ENCODE results near the gene OVAAL.

The OVAAL gene

DNA sequence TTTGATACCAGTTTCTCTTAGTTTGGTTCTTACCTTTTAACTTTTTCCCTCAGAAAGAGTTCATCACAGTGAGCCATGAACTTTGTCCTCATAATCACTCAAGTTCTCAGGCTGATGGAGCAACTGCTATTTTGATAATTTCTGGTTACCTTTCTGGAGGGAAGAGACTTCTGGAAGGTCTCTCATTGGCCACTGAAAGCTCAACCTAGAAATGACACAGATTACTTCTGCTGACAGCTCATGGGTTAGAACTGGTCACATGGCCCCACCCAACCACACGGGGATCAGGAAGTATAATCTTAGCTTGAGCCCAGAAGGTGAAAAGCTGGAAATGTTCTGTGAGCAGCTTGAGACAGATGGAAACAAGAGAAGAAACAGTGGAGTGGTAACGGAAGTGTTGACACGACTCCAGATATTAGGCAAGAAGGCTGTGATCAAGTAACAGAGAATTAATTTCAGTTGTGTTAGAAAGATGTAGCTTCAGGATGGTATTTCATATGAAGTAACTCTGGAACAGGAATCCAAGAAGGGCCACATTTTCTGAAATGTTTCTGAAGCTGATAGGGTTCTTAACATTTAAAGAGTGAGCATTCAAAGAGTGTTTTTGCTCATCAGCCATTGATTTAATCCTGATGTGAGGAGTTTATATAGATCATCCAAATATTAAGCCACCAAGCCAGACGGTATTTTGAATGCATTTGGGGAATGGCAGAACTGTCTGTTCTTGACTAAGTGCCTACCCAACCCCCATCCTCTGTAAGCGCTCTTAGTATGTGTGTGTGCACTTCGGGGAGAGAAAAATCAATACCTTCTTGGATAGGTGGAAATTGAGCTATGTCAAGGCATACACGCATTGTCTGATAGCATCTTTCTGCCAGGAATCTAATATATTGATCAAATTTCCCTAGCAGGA lies 51.1 kb downstream of the OVAAL start:
- no peak for DNase-seq

GRCh38 chr1:180610556-180611015 lies 51.8 kb downstream of the OVAAL start:
- DNase-seq = no peak

DNA sequence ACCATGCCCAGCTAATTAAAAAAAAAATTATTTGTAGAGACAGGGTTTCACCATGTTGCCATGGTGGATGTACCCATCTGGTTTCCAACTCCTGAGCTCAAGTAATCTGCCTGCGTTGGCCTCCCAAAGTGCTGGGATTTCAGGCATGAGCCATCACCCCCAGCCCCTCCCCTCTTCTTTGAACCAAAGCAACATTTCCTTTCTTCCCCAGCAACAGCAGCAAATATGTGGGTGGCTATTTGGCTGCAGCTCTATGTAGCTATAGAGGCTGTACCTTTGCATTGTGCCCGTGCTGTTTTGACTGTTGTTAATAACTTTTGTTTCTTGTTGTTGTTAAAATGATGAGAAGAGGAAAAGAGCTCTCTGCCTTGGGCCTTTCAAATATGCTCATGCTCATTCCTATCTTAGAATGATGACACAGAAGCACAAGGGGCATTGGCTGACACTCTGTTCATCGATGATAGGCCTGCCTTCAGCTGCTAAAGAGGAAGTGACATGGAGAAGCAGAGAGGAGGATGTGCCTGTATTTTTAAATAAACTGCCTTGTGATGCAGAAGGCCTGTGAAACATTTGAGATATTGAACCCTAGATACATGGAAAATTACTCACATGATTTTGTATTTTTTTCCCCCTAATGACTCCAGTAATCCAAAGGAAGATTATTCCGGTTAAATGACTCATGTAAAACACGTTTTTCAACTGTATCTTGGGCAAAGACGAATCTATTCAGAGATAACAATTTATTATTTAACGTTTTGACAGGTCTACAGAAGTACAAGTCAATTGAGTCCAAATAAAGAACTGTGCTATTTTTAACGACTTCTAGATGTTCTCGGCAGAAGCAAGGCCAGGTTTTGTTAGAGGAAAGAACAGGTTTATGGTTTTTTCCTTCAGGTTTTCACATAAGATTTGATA lies 52.5 kb downstream of the OVAAL start:
- no peak for DNase-seq

GRCh38 chr1:180612632-180613031 lies 53.9 kb downstream of the OVAAL start:
- DNase-seq = no peak

DNA sequence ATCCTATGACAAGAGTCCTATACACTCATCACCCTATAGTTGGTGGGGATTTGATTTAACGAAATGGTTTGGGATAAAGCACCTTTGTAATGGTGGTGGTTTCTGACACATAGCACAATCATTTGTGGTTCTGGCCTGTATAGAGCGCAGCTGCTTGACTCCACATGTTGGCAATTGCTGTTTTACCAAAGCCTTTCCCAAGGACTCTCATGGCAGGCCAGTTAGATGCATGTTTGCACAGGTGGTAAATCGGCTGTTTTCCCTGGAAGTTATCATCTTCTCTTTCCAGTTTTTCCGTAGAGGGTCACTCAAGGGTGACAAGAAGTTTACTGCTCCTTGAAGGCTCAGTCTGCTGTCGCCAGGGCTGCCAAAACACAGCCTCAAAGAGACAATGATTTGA lies 56.0 kb downstream of the OVAAL start:
- no peak for DNase-seq

DNA sequence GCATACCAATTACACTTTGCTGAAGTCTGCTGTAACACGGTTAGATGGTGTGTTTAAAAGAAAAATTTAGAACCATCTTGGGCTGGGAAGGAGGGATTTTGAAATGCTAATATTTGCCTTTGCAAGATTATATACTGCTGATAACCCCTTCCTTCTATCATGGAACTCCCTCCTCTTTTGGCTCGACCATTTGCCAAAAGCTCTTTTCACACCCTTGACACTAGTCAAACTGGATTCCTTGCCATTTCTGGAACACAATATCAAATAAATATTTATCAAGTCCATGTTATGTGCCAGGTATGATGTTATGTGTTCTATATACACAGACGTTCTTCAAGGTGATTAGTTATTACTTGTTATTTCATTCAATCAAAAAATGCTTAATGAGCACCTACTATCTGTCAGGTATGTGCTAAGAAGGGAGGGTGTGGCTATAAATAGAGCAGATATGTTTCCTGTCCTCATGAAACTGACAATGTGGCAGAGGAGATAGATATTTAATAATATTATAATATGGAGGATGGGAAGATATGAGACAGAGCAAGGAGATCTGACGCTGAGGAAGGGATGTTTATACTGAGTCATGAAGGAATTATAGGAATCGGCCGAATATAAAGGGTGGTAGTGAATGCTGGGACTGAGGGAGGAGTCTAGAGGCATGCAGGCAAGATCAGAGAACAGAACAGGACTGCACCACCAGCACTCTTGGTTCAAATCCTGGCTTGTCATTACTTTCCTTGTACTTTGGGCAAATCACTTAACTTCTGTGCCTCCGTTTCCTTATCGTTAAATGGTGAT lies 56.9 kb downstream of the OVAAL start:
- peak; percentile 81 for DNase-seq

All from NCI-H2029 treated with DMSO at 0.1 percent for 48 hours (cell line).